GM23338 (cell line): ENCODE results near the gene CYTH3.

Source experiments
- CREB1 ChIP-seq: fragments of 250-450 bp; sonication (Bioruptor Pico); IDR thresholded peaks from 2 replicates; pipeline ENCODE4 v1.5.0; 2020; ENCODE audit warnings: low read depth, mild to moderate bottlenecking, moderate library complexity
- EZH2 ChIP-seq: fragments of 200-600 bp; sonication (generic); IDR thresholded peaks from one replicate; pipeline ENCODE4 v1.8.0; 2017; ENCODE audit warnings: antibody characterized with exemption, mild to moderate bottlenecking, low read depth; ENCODE audit not compliant: unreplicated experiment
- EZH2phosphoT487 ChIP-seq: fragments of 200-600 bp; sonication (generic); IDR thresholded peaks from one replicate; pipeline ENCODE4 v1.8.1; 2018; ENCODE audit warnings: antibody characterized with exemption; ENCODE audit not compliant: unreplicated experiment
- POLR2AphosphoS5 ChIP-seq: IDR thresholded peaks from 2 replicates; pipeline ENCODE4 v1.6.1; 2016; ENCODE audit warnings: antibody characterized with exemption, low read depth
- STAT1 ChIP-seq: IDR thresholded peaks from one replicate; pipeline ENCODE4 v1.6.1; 2016; ENCODE audit warnings: antibody characterized with exemption; ENCODE audit not compliant: unreplicated experiment
- TF ChIP-seq, protein P1 (sequence below), 2 experiments: fragments of 200-600 bp in 1 of 2; sonication (generic) in 1 of 2; conservative IDR thresholded peaks; 2 replicates each; pipeline versions ENCODE4 v1.5.1 to v1.6.1; 2016 to 2017; ENCODE audit warnings: antibody characterized with exemption in 2 of 2, low read depth in 2 of 2, mild to moderate bottlenecking in 2 of 2, moderate library complexity in 1 of 2
- TF ChIP-seq, protein P2 (sequence below): IDR thresholded peaks from one replicate; pipeline ENCODE4 v1.6.1; 2018; ENCODE audit warnings: antibody characterized with exemption; ENCODE audit not compliant: unreplicated experiment

DNA sequence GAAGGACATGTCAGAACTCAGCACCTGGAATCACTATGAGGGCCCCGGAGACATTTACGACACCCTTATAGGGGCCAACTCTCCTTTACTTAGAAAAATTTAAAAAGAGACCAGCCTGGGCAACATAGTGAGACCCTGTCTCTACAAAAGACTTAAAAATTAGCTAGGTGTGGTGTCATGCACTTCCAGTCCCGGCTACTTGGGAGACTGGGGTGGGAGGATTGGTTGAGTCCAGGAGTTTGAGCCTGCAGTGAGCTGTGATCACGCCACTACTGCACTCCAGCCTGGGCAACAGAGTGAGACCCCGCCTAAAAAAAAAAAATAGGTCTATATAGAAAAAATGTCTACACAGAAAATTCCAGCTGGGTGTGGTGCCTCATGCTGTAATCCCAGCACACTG is 7.5 kb upstream of the CYTH3 start:
- TF ChIP-seq, protein P1, sequence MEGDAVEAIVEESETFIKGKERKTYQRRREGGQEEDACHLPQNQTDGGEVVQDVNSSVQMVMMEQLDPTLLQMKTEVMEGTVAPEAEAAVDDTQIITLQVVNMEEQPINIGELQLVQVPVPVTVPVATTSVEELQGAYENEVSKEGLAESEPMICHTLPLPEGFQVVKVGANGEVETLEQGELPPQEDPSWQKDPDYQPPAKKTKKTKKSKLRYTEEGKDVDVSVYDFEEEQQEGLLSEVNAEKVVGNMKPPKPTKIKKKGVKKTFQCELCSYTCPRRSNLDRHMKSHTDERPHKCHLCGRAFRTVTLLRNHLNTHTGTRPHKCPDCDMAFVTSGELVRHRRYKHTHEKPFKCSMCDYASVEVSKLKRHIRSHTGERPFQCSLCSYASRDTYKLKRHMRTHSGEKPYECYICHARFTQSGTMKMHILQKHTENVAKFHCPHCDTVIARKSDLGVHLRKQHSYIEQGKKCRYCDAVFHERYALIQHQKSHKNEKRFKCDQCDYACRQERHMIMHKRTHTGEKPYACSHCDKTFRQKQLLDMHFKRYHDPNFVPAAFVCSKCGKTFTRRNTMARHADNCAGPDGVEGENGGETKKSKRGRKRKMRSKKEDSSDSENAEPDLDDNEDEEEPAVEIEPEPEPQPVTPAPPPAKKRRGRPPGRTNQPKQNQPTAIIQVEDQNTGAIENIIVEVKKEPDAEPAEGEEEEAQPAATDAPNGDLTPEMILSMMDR (conservative IDR thresholded peaks at IDR 0.05; ENCODE audit: low read depth in 2 of 2), result no peak
- TF ChIP-seq EZH2 (no peak), STAT1 (no peak), POLR2AphosphoS5 (no peak), EZH2phosphoT487 (no peak), CREB1 (CRISPR knock-in tag) (no peak)
- TF ChIP-seq, protein P2, sequence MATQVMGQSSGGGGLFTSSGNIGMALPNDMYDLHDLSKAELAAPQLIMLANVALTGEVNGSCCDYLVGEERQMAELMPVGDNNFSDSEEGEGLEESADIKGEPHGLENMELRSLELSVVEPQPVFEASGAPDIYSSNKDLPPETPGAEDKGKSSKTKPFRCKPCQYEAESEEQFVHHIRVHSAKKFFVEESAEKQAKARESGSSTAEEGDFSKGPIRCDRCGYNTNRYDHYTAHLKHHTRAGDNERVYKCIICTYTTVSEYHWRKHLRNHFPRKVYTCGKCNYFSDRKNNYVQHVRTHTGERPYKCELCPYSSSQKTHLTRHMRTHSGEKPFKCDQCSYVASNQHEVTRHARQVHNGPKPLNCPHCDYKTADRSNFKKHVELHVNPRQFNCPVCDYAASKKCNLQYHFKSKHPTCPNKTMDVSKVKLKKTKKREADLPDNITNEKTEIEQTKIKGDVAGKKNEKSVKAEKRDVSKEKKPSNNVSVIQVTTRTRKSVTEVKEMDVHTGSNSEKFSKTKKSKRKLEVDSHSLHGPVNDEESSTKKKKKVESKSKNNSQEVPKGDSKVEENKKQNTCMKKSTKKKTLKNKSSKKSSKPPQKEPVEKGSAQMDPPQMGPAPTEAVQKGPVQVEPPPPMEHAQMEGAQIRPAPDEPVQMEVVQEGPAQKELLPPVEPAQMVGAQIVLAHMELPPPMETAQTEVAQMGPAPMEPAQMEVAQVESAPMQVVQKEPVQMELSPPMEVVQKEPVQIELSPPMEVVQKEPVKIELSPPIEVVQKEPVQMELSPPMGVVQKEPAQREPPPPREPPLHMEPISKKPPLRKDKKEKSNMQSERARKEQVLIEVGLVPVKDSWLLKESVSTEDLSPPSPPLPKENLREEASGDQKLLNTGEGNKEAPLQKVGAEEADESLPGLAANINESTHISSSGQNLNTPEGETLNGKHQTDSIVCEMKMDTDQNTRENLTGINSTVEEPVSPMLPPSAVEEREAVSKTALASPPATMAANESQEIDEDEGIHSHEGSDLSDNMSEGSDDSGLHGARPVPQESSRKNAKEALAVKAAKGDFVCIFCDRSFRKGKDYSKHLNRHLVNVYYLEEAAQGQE, result no peak
